Liver (tissue), 9 donors: ENCODE measurements around the gene CMPK1. TPM values are rescaled to one million over a fixed set of nuclear protein-coding genes. Genes with fewer than 3 reads are reported as not detected.

Source experiments
- DNase-seq: peaks from one replicate; pipeline ENCODE4 v3.0.0-alpha.2; 2017; ENCODE audit warnings: low spot score
- H3K27ac ChIP-seq, 2 donors: one replicate each; pipeline ENCODE4 v1.7.0; 2013; ENCODE audit warnings: inconsistent platforms in 2 of 2, low read length in 2 of 2, control low read depth in 1 of 2, low read depth in 1 of 2, mild to moderate bottlenecking in 1 of 2
- H3K27me3 ChIP-seq, 4 donors: one replicate each; pipeline versions ENCODE4 v1.6.1 to v1.7.0; 2013; ENCODE audit warnings: low read length in 3 of 4, inconsistent platforms in 1 of 4, mild to moderate bottlenecking in 1 of 4, moderate library complexity in 1 of 4; ENCODE audit not compliant: control insufficient read depth in 4 of 4, insufficient read depth in 4 of 4
- H3K36me3 ChIP-seq, 4 donors: one replicate each; pipeline versions ENCODE4 v1.6.1 to v1.7.0; 2013; ENCODE audit warnings: low read length in 3 of 4, mild to moderate bottlenecking in 3 of 4, low read depth in 1 of 4, moderate library complexity in 1 of 4; ENCODE audit not compliant: control insufficient read depth in 4 of 4, insufficient read depth in 3 of 4
- H3K4me1 ChIP-seq, 4 donors: one replicate each; pipeline versions ENCODE4 v1.6.1 to v1.7.0; 2013; ENCODE audit warnings: low read length in 3 of 4, mild to moderate bottlenecking in 3 of 4, moderate library complexity in 1 of 4; ENCODE audit not compliant: control insufficient read depth in 4 of 4, insufficient read depth in 4 of 4
- H3K4me3 ChIP-seq, 3 donors: one replicate each; pipeline versions ENCODE4 v1.6.1 to v1.7.0; 2013; ENCODE audit warnings: low read length in 3 of 3, control low read depth in 1 of 3, low read depth in 1 of 3, mild to moderate bottlenecking in 1 of 3
- H3K9ac ChIP-seq, 2 donors: one replicate each; pipeline ENCODE4 v1.7.0; 2013; ENCODE audit warnings: low read length in 2 of 2, mild to moderate bottlenecking in 2 of 2, moderate library complexity in 2 of 2, control low read depth in 1 of 2, low read depth in 1 of 2
- H3K9me3 ChIP-seq, 4 donors: one replicate each; pipeline versions ENCODE4 v1.6.1 to v1.7.0; 2013; ENCODE audit warnings: low read length in 3 of 4; ENCODE audit not compliant: control insufficient read depth in 4 of 4
- EGR1 ChIP-seq, 2 donors: IDR thresholded peaks; 2 replicates each; pipeline ENCODE4 v1.6.1; 2016 to 2018; ENCODE audit warnings: antibody characterized with exemption in 2 of 2, low read depth in 2 of 2
- FOXA1 ChIP-seq: IDR thresholded peaks from 2 replicates; pipeline ENCODE4 v1.6.1; 2016; ENCODE audit warnings: antibody characterized with exemption
- FOXA2 ChIP-seq: IDR thresholded peaks from 2 replicates; pipeline ENCODE4 v1.6.1; 2016; ENCODE audit warnings: antibody characterized with exemption
- GABPA ChIP-seq, 2 donors: IDR thresholded peaks in 1 of 2; conservative IDR thresholded peaks in 1 of 2; 2 replicates each; pipeline ENCODE4 v1.6.1; 2016; ENCODE audit warnings: antibody characterized with exemption in 2 of 2, mild to moderate bottlenecking in 1 of 2, moderate library complexity in 1 of 2
- HNF4G ChIP-seq: IDR thresholded peaks from 2 replicates; pipeline ENCODE4 v1.6.1; 2016; ENCODE audit warnings: antibody characterized with exemption
- JUND ChIP-seq, 2 donors: IDR thresholded peaks; 2 replicates each; pipeline ENCODE4 v1.6.1; 2016; ENCODE audit warnings: antibody characterized with exemption in 2 of 2
- NR2F2 ChIP-seq: IDR thresholded peaks from 2 replicates; pipeline ENCODE4 v1.6.1; 2016; ENCODE audit warnings: antibody characterized with exemption
- RAD21 ChIP-seq, 2 donors: IDR thresholded peaks; 2 replicates each; pipeline ENCODE4 v1.6.1; 2016; ENCODE audit warnings: antibody characterized with exemption in 2 of 2, mild to moderate bottlenecking in 2 of 2
- RXRA ChIP-seq, 2 donors: IDR thresholded peaks; 2 replicates each; pipeline ENCODE4 v1.6.1; 2017 to 2018; ENCODE audit warnings: antibody characterized with exemption in 2 of 2, mild to moderate bottlenecking in 1 of 2
- SP1 ChIP-seq: IDR thresholded peaks from 2 replicates; pipeline ENCODE4 v1.6.1; 2018; ENCODE audit warnings: antibody characterized with exemption, mild to moderate bottlenecking
- TAF1 ChIP-seq: conservative IDR thresholded peaks from 2 replicates; pipeline ENCODE4 v1.6.1; 2016; ENCODE audit warnings: antibody characterized with exemption, mild to moderate bottlenecking
- YY1 ChIP-seq: IDR thresholded peaks from 2 replicates; pipeline ENCODE4 v1.6.1; 2016; ENCODE audit warnings: antibody characterized with exemption, mild to moderate bottlenecking
- WGBS: extraction: QIAGEN DNeasy Blood & Tissue Kit; methylation state at CpG from one replicate; pipeline ENCODE4 v1.1.7; 2013; 5-methylcytosine and 5-hydroxymethylcytosine counted together
- polyA plus RNA-seq, 2 donors: library from polyadenylated mRNA; stranded (reverse) in 1 of 2; unstranded in 1 of 2; fragments of 200-250 nt in 1 of 2; fragments of >200 nt in 1 of 2; fragmentation: Nextera tagmentation in 1 of 2; extraction: Ambion mirVana in 1 of 2; gene quantifications; one replicate each; pipeline versions ENCODE4 v1.2.1 to v1.2.3, GENCODE V29; 2013 to 2015
- total RNA-seq, 2 donors: library from RNA; depleted of rRNA; stranded (reverse); fragments of >200 nt; gene quantifications; one replicate each; pipeline ENCODE4 v1.2.3, GENCODE V29; 2014
- TF ChIP-seq, protein P1 (sequence below): IDR thresholded peaks from 2 replicates; pipeline ENCODE4 v1.6.1; 2016; ENCODE audit warnings: antibody characterized with exemption
- TF ChIP-seq, protein P2 (sequence below): IDR thresholded peaks from 2 replicates; pipeline ENCODE4 v1.6.1; 2016; ENCODE audit warnings: antibody characterized with exemption, mild to moderate bottlenecking
- TF ChIP-seq, protein P3 (sequence below): IDR thresholded peaks from 2 replicates; pipeline ENCODE4 v1.6.1; 2016; ENCODE audit warnings: antibody characterized with exemption
- TF ChIP-seq, protein P4 (sequence below): fragments of 150-350 bp; IDR thresholded peaks from 2 replicates; pipeline ENCODE4 v1.5.1; 2017; ENCODE audit warnings: improper control_type of control experiment, low read depth, low read length; ENCODE audit not compliant: missing input control
- donor health status: healthy.
- donor health status: healthy.
- donor health status: healthy.
- donor health status: healthy.
- donor health status: healthy.

The CMPK1 gene
- total and polyA plus RNA-seq, 4 donors, result 66.8 to 146 (median 87.0) TPM

DNA sequence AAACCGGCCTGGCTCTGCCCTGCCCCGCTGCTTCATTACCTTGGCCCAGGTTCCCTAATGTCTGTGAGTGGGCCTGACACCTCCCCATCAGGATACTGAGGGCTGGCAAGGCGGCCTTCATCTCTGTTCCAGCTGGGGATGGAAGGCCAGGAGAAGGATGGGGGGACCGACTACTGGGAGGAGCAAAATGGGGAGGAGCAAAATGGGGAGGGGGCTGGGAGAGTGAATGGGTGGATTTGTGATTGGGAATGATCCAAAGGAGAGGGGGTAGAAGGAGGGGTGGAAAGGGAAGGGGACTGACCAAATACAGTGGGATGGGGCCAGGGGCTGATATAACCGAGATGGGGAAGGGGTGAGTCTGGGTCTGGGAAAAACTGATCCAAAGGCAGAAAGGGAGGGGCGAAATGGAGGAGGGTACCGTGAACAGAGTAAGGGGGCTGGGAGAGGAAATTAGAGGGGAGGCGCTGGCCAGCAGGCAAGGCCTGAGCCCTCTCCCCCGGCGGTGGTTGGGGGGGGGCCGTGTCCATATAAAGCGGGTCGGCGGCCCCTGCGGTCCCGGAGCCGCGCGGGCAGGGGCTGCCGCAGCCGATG lies 82.2 kb downstream of the CMPK1 start, which contains the start of gene FOXE3:
Gene FOXE3 (plus strand): TSS at position 558 of the 591 bp plus-strand sequence. CDS start 31 bp downstream, at position 589.
- no peak for TF ChIP-seq HNF4G
- TF ChIP-seq RAD21 (IDR thresholded peaks at IDR 0.05), result no peak
- TF ChIP-seq NR2F2, result no peak
- TF ChIP-seq GABPA (IDR thresholded peaks at IDR 0.05 in 1 of 2, conservative IDR thresholded peaks at IDR 0.05 in 1 of 2), result no peak
- TF ChIP-seq, protein P1, sequence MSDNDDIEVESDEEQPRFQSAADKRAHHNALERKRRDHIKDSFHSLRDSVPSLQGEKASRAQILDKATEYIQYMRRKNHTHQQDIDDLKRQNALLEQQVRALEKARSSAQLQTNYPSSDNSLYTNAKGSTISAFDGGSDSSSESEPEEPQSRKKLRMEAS, result no peak
- no peak for TF ChIP-seq RXRA (IDR thresholded peaks at IDR 0.05)
- TF ChIP-seq, protein P2, sequence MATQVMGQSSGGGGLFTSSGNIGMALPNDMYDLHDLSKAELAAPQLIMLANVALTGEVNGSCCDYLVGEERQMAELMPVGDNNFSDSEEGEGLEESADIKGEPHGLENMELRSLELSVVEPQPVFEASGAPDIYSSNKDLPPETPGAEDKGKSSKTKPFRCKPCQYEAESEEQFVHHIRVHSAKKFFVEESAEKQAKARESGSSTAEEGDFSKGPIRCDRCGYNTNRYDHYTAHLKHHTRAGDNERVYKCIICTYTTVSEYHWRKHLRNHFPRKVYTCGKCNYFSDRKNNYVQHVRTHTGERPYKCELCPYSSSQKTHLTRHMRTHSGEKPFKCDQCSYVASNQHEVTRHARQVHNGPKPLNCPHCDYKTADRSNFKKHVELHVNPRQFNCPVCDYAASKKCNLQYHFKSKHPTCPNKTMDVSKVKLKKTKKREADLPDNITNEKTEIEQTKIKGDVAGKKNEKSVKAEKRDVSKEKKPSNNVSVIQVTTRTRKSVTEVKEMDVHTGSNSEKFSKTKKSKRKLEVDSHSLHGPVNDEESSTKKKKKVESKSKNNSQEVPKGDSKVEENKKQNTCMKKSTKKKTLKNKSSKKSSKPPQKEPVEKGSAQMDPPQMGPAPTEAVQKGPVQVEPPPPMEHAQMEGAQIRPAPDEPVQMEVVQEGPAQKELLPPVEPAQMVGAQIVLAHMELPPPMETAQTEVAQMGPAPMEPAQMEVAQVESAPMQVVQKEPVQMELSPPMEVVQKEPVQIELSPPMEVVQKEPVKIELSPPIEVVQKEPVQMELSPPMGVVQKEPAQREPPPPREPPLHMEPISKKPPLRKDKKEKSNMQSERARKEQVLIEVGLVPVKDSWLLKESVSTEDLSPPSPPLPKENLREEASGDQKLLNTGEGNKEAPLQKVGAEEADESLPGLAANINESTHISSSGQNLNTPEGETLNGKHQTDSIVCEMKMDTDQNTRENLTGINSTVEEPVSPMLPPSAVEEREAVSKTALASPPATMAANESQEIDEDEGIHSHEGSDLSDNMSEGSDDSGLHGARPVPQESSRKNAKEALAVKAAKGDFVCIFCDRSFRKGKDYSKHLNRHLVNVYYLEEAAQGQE, result no peak
- TF ChIP-seq SP1, result no peak
- TF ChIP-seq FOXA1, result no peak
- TF ChIP-seq TAF1, result no peak
- TF ChIP-seq EGR1 (IDR thresholded peaks at IDR 0.05; ENCODE audit: low read depth in 2 of 2), result no peak
- 24% methylated on average over 21 of the region's 21 CpGs for WGBS
- H3K27ac ChIP-seq, result no peak within 1 kb of the TSS
- H3K9me3 ChIP-seq, result no peaks in the 10 kb centered on the region
- H3K27me3 ChIP-seq, result peaks cover 0 to 7% (median 3%) of the 10 kb centered on the region in 4 donors
- no peak for DNase-seq
- peak within 1 kb of the TSS in 1 of 3 donors; percentile 31 for H3K4me3 ChIP-seq
- H3K4me1 ChIP-seq, result peaks cover 0 to 8% (median 3%) of the 10 kb centered on the region in 4 donors
- no peak within 1 kb of the TSS for H3K9ac ChIP-seq
- H3K36me3 ChIP-seq, result no peaks in the 10 kb centered on the region

DNA sequence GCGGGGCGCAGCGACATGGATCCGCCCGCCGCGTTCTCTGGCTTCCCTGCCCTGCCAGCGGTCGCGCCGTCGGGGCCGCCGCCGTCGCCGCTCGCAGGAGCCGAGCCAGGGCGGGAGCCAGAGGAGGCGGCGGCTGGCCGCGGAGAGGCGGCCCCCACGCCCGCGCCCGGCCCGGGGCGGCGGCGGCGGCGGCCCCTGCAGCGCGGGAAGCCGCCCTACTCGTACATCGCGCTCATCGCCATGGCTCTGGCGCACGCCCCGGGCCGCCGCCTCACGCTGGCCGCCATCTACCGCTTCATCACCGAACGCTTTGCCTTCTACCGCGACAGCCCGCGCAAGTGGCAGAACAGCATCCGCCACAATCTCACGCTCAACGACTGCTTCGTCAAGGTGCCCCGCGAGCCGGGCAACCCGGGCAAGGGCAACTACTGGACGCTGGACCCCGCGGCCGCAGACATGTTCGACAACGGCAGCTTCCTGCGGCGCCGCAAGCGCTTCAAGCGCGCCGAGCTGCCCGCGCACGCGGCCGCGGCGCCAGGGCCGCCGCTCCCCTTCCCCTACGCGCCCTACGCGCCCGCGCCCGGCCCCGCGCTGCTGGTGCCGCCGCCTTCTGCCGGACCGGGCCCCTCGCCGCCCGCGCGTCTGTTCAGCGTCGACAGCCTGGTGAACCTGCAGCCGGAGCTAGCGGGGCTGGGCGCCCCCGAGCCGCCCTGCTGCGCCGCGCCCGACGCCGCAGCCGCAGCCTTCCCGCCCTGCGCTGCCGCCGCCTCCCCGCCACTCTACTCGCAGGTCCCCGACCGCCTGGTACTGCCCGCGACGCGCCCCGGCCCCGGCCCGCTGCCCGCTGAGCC lies 83.0 kb downstream of the CMPK1 start:
- 4% methylated on average over 134 of the region's 134 CpGs for WGBS
- no peak for DNase-seq
- Histone ChIP-seq H3K4me1 (peaks cover 0 to 8% (median 3%) of the 10 kb centered on the region in 4 donors), H3K27me3 (peaks cover 0 to 7% (median 3%) of the 10 kb centered on the region in 4 donors), H3K36me3 (no peaks in the 10 kb centered on the region), H3K9me3 (no peaks in the 10 kb centered on the region), H3K4me3 (peak overlapping the region in 1 of 3 donors; percentile 31), H3K9ac (no peak overlapping the region), H3K27ac (no peak overlapping the region)
- TF ChIP-seq EGR1 (IDR thresholded peaks at IDR 0.05; ENCODE audit: low read depth in 2 of 2), result no peak
- no peak for TF ChIP-seq HNF4G
- no peak for TF ChIP-seq FOXA1
- TF ChIP-seq, protein P3, sequence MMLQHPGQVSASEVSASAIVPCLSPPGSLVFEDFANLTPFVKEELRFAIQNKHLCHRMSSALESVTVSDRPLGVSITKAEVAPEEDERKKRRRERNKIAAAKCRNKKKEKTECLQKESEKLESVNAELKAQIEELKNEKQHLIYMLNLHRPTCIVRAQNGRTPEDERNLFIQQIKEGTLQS, result no peak
- TF ChIP-seq FOXA2, result no peak
- TF ChIP-seq TAF1, result no peak
- no peak for TF ChIP-seq JUND (IDR thresholded peaks at IDR 0.05)
- TF ChIP-seq, protein P2, result no peak
- TF ChIP-seq, protein P4, sequence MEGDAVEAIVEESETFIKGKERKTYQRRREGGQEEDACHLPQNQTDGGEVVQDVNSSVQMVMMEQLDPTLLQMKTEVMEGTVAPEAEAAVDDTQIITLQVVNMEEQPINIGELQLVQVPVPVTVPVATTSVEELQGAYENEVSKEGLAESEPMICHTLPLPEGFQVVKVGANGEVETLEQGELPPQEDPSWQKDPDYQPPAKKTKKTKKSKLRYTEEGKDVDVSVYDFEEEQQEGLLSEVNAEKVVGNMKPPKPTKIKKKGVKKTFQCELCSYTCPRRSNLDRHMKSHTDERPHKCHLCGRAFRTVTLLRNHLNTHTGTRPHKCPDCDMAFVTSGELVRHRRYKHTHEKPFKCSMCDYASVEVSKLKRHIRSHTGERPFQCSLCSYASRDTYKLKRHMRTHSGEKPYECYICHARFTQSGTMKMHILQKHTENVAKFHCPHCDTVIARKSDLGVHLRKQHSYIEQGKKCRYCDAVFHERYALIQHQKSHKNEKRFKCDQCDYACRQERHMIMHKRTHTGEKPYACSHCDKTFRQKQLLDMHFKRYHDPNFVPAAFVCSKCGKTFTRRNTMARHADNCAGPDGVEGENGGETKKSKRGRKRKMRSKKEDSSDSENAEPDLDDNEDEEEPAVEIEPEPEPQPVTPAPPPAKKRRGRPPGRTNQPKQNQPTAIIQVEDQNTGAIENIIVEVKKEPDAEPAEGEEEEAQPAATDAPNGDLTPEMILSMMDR, result no peak
- no peak for TF ChIP-seq YY1
- TF ChIP-seq RXRA (IDR thresholded peaks at IDR 0.05), result no peak
